Kidney (tissue), 14 donors: ENCODE data around the gene ADAM10. TPM values are rescaled to one million over a fixed set of nuclear protein-coding genes. Genes with fewer than 3 reads are reported as not detected.

Experiments used
- DNase-seq, 5 donors: peaks; one replicate each; pipeline ENCODE4 v3.0.0-alpha.2; 2013 to 2020
- FAIRE-seq: peaks from 2 replicates; lab custom pipeline; 2012; peaks lifted over from hg19 to GRCh38; lab: Jason Lieb, UNC
- H3K27ac ChIP-seq, 2 donors: one replicate each; pipeline ENCODE4 v1.7.0; 2013; ENCODE audit warnings: low read depth in 2 of 2, low read length in 2 of 2, inconsistent platforms in 1 of 2
- H3K27me3 ChIP-seq: one replicate; pipeline ENCODE4 v1.7.1; 2013; ENCODE audit warnings: low read length, inconsistent platforms; ENCODE audit not compliant: control insufficient read depth, insufficient read depth
- H3K36me3 ChIP-seq, 3 donors: one replicate each; pipeline versions ENCODE4 v1.7.0 to v1.7.1; 2013; ENCODE audit warnings: low read length in 3 of 3, control low read depth in 1 of 3, inconsistent platforms in 1 of 3; ENCODE audit not compliant: insufficient read depth in 3 of 3, control insufficient read depth in 2 of 3
- H3K4me1 ChIP-seq, 3 donors: one replicate each; pipeline versions ENCODE4 v1.7.0 to v1.7.1; 2013; ENCODE audit warnings: low read length in 3 of 3, inconsistent platforms in 1 of 3, low read depth in 1 of 3; ENCODE audit not compliant: control insufficient read depth in 2 of 3, insufficient read depth in 2 of 3
- H3K4me3 ChIP-seq, 3 donors: one replicate each; pipeline versions ENCODE4 v1.7.0 to v1.8.1; 2013; ENCODE audit warnings: low read length in 3 of 3, control low read depth in 1 of 3, inconsistent platforms in 1 of 3
- H3K9ac ChIP-seq, 3 donors: one replicate each; pipeline versions ENCODE4 v1.7.0 to v1.7.1; 2013; ENCODE audit warnings: low read length in 3 of 3, control low read depth in 1 of 3, inconsistent platforms in 1 of 3
- H3K9me3 ChIP-seq, 3 donors: one replicate each; pipeline versions ENCODE4 v1.7.0 to v1.7.1; 2013; ENCODE audit warnings: low read length in 3 of 3, control low read depth in 1 of 3, inconsistent platforms in 1 of 3; ENCODE audit not compliant: control insufficient read depth in 2 of 3, insufficient read depth in 1 of 3
- intact Hi-C: fragments of 100-400 bp; cut with DNase I; formaldehyde crosslinking; loops from one replicate; pipeline ENCODE4 v1.11.1; 2022
- polyA plus RNA-seq: library from polyadenylated mRNA; stranded (reverse); fragments of 350-450 nt; fragmentation: Illumina TruSeq; extraction: RNeasy Lipid Tissue Mini Kit (QIAGEN cat#74804); gene quantifications from one replicate; pipeline ENCODE4 v1.2.3, GENCODE V29; 2014; ENCODE audit warnings: low read depth, low replicate concordance; ENCODE audit not compliant: insufficient read depth
- total RNA-seq: library from RNA; stranded (reverse); fragmentation: NEBNext Ultra II Directional; extraction: Animal tissue kit (Norgen Biotek cat#: 25700); gene quantifications from one replicate; pipeline ENCODE4 v1.2.1, GENCODE V29; 2021
- TF ChIP-seq, protein P1 (sequence below): IDR thresholded peaks from 3 replicates; pipeline ENCODE4 v1.5.1; 2012; ENCODE audit warnings: mild to moderate bottlenecking, moderate library complexity, borderline replicate concordance; ENCODE audit not compliant: insufficient read depth; ENCODE audit errors: extremely low read depth
- donor health status: control.
- donor health status: control.
- donor health status: control.
- donor health status: control.
- donor health status: control.
- donor health status: DM: yes; HTN: yes; CAD: no.
- donor health status: Normal renal cell carcinoma (clear cell type).

Gene ADAM10
- total and polyA plus RNA-seq, 2 donors from 2014 or later, result 19.5 to 235 TPM

DNA sequence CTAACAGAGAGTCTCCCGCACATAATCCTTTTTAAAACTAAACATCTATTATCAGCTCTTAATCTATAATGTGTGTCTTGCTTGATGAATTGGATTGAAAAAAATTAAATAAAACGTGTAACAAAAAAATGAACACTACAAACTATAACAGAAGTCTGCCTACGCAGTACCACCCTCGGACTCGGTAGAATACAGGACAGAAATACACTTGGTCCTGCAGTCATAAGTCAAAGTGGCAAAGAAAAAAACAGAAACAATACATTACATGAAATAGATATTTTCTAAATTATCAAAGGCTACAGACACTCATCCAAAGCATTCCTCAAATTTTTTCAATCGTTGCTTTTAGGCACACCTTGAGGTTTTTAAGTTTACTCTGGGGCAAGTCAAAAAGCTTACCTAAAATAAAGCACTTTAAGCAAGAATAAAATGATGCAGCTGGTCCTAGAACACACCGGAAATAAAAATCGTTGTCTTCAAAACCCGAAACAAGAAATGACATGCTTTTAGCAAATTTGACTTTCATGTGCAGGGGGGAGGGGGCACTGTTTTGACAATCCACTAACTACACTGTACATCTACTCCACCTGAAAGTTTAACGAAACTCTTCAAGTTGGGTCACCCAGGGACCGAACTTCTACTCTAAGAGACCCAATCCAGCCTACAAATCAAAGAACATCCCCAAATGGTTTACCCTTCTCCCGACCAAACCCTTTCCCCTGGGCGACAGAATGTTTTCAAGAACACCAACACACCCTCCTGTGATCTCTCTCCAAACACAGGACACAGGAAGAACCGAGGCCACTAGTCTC, 1.3 kb downstream of the ADAM10 start:
- Histone ChIP-seq H3K9me3 (no peaks in the 10 kb centered on the region), H3K27me3 (no peaks in the 10 kb centered on the region), H3K4me3 (peak overlapping the region; percentile 73 to 86 (median 86)), H3K9ac (peak overlapping the region; percentile 66 to 82 (median 75)), H3K4me1 (peaks cover under 1 to 10% (median 3%) of the 10 kb centered on the region in 3 donors), H3K36me3 (no peaks in the 10 kb centered on the region), H3K27ac (peak overlapping the region; percentile 97 to 98)
- FAIRE-seq (no peak), DNase-seq (peak in 2 of 5 donors; percentile 50 to 68)
- intact Hi-C loops, result no loop called here
- TF ChIP-seq, protein P1, sequence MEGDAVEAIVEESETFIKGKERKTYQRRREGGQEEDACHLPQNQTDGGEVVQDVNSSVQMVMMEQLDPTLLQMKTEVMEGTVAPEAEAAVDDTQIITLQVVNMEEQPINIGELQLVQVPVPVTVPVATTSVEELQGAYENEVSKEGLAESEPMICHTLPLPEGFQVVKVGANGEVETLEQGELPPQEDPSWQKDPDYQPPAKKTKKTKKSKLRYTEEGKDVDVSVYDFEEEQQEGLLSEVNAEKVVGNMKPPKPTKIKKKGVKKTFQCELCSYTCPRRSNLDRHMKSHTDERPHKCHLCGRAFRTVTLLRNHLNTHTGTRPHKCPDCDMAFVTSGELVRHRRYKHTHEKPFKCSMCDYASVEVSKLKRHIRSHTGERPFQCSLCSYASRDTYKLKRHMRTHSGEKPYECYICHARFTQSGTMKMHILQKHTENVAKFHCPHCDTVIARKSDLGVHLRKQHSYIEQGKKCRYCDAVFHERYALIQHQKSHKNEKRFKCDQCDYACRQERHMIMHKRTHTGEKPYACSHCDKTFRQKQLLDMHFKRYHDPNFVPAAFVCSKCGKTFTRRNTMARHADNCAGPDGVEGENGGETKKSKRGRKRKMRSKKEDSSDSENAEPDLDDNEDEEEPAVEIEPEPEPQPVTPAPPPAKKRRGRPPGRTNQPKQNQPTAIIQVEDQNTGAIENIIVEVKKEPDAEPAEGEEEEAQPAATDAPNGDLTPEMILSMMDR, result no peak

DNA sequence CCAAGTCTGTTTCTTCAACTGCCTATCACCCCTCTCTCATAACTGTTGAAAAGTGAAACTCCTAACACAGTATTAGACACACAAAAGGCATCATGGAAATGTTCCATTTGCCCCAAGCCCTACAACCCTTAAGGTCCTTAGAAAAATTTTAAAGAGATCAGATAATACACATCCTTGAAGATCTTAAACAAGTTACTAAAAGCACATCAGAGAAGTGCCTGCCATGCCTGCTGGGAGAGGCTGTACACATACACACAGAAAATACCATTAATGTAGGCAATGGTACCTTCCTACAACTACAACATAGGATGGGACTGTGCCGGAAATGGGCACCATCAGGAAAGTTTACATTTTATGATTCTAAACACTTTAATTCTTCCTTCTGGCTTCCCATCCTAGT, 3.3 kb downstream of the ADAM10 start:
- H3K4me1 ChIP-seq, result peaks cover 3 to 12% (median 7%) of the 10 kb centered on the region in 3 donors
- H3K9me3 ChIP-seq, result no peaks in the 10 kb centered on the region
- H3K4me3 ChIP-seq, result no peak overlapping the region
- DNase-seq (no peak), FAIRE-seq (no peak)
- H3K9ac ChIP-seq, result no peak overlapping the region
- H3K27me3 ChIP-seq, result no peaks in the 10 kb centered on the region
- TF ChIP-seq, protein P1, result no peak
- no peaks in the 10 kb centered on the region for H3K36me3 ChIP-seq
- no peak overlapping the region for H3K27ac ChIP-seq
- intact Hi-C loops, result no loop called here

DNA sequence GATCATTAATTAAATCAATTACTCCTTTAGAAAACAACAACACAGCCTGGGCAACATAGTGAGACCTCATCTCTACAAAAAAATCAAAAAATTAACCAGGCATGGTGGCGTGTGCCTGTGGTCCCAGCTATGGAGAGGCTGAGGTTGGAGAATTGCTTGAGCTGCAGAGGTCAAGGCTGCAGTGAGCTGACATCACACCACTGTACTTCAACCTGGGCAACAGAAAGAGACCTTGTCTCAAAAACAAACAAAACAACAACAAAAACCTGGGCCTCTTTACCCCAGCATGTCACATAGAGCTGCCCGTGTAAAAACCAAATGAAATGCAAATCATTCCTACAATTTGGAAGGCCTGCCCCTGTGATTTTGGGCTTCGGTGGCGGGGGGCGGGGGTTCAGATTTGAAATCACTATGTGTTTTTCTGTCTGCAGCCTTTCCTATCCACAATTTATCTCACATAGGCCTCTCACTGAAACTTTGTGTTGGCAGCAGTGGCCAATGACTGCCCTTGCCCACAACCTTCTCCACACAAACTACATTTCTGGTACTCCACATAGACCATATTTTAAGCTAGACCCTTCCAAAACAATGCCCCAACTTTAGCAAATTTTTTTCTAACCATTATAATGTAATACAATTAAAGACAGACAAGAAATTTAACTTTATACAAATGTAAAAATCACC, 6.5 kb downstream of the ADAM10 start:
- Histone ChIP-seq H3K27me3 (no peaks in the 10 kb centered on the region), H3K27ac (peak overlapping the region in 1 of 2 donors; percentile 28), H3K9ac (no peak overlapping the region), H3K36me3 (no peaks in the 10 kb centered on the region), H3K4me3 (no peak overlapping the region), H3K4me1 (peaks cover 0 to 10% (median 7%) of the 10 kb centered on the region in 3 donors), H3K9me3 (no peaks in the 10 kb centered on the region)
- DNase-seq (no peak), FAIRE-seq (no peak)
- TF ChIP-seq, protein P1, result no peak
- intact Hi-C loops, result no loop called here
